OCI-LY3 (cell line): ENCODE measurements around the gene DLD.

ENCODE experiments used
- EZH2phosphoT487 ChIP-seq: fragments of 200-600 bp; shearing (Covaris generic); IDR thresholded peaks from 2 replicates; pipeline ENCODE4 v1.6.1; 2018; ENCODE audit warnings: antibody characterized with exemption, mixed run types, low read depth
- TF ChIP-seq, protein P1 (sequence below): fragments of 200-600, 300-600 bp; sonication (generic); IDR thresholded peaks from 2 replicates; pipeline ENCODE4 v1.5.1; 2014; ENCODE audit warnings: antibody characterized with exemption, low read length, low read depth

DNA sequence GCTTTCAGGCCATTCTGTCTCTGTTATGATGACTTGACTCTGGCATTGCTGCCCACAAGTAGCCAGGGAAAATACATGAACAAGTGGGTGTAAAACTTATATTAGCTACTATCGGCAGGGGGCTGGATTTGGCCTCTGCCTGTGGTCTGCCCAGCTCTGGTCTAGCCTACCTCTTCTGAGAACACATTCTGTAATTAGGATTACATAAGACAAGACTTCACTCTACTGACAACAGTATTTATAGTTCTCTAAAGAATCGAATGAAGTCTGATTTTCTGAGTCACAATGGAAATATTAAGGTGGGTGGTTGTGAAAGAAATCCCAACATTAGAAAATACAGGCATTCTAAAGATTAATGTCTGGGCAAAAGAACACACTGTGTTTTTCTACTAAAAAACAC, 55.5 kb downstream of the DLD start:
- TF ChIP-seq, protein P1, sequence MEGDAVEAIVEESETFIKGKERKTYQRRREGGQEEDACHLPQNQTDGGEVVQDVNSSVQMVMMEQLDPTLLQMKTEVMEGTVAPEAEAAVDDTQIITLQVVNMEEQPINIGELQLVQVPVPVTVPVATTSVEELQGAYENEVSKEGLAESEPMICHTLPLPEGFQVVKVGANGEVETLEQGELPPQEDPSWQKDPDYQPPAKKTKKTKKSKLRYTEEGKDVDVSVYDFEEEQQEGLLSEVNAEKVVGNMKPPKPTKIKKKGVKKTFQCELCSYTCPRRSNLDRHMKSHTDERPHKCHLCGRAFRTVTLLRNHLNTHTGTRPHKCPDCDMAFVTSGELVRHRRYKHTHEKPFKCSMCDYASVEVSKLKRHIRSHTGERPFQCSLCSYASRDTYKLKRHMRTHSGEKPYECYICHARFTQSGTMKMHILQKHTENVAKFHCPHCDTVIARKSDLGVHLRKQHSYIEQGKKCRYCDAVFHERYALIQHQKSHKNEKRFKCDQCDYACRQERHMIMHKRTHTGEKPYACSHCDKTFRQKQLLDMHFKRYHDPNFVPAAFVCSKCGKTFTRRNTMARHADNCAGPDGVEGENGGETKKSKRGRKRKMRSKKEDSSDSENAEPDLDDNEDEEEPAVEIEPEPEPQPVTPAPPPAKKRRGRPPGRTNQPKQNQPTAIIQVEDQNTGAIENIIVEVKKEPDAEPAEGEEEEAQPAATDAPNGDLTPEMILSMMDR, result no peak
- no peak for TF ChIP-seq EZH2phosphoT487
